Parathyroid adenoma (tissue), 2 donors: ENCODE results near the gene WDR45B.

Experiments
- H2AFZ ChIP-seq: fragments of 300-600 bp; sonication (generic); one replicate; pipeline ENCODE4 v1.7.0; 2017; ENCODE audit warnings: antibody characterized with exemption, mild to moderate bottlenecking
- H3K27ac ChIP-seq: fragments of 300-600 bp; sonication (generic); one replicate; pipeline ENCODE4 v1.7.0; 2017
- H3K27me3 ChIP-seq: fragments of 300-600 bp; sonication (generic); one replicate; pipeline ENCODE4 v1.7.0; 2017; ENCODE audit warnings: low read length; ENCODE audit not compliant: control insufficient read depth, insufficient read depth
- H3K36me3 ChIP-seq: fragments of 300-600 bp; sonication (generic); one replicate; pipeline ENCODE4 v1.7.0; 2017; ENCODE audit warnings: low read length; ENCODE audit not compliant: control insufficient read depth, insufficient read depth
- H3K4me1 ChIP-seq: fragments of 300-600 bp; sonication (generic); one replicate; pipeline ENCODE4 v1.7.0; 2017; ENCODE audit warnings: control low read depth
- H3K4me2 ChIP-seq: fragments of 300-600 bp; sonication (generic); one replicate; pipeline ENCODE4 v1.7.0; 2017; ENCODE audit warnings: low read length
- H3K4me3 ChIP-seq: fragments of 300-600 bp; sonication (generic); one replicate; pipeline ENCODE4 v1.7.0; 2017; ENCODE audit warnings: low read depth, low read length
- H3K79me2 ChIP-seq: fragments of 300-600 bp; sonication (generic); one replicate; pipeline ENCODE4 v1.7.0; 2017; ENCODE audit warnings: control low read depth
- H3K9ac ChIP-seq: fragments of 300-600 bp; sonication (generic); one replicate; pipeline ENCODE4 v1.7.0; 2017; ENCODE audit warnings: mild to moderate bottlenecking
- H3K9me3 ChIP-seq: fragments of 300-600 bp; sonication (generic); one replicate; pipeline ENCODE4 v1.7.0; 2017; ENCODE audit warnings: low read length; ENCODE audit not compliant: control insufficient read depth
- TF ChIP-seq, protein P1 (sequence below): fragments of 300-600 bp; sonication (generic); IDR thresholded peaks from one replicate; pipeline ENCODE4 v1.7.0; 2017; ENCODE audit warnings: antibody characterized with exemption, mild to moderate bottlenecking
- donor health status: primary hyperparathyroidism.

The WDR45B gene

DNA sequence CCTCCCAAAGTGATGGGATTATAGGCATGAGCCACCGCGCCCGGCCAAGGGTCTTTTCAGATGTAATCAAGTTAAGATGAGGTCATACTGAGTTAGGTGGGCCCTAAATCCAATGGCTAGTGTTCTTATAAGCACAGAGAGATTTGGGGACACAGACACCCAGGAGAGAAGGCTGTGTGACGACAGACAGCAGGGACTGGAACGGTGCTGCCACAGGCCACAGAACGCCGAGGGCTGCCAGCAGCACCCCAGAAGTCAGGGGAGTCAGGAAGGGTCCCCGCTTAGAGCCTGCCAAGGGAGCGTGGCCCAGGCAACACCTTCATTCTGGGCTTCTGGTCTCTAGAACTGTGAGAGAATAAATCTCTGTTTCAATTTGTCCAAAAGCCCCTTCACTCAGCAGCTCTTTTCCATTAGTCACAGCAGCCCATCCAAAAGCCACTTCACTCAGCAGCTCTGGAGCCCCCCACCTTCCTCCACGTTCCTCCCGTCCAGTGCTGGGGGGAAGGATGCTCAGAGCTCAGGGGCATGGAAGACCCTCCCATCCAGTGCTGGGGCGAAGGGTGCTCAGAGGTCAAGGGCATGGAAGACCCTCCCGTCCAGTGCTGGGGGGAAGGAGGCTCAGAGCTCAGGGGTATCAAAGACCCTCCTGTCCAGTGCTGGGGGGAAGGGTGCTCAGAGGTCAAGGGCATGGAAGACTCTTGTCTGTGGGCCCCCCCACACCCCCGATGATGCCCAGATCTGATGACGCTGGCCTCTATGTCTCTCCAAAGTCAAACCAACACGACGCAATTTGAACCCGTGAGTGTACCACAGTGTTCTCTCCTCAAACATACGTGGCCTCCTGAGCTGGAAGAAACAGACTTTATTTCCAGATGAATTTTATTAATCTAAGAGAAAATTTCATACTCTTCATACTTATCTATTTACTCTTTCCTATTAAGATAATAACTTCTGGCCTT is 38.4 kb upstream of the WDR45B start:
- Histone ChIP-seq H3K4me1 (no peaks in the 10 kb centered on the region), H3K9ac (no peak overlapping the region), H3K79me2 (peaks cover 7% of the 10 kb centered on the region), H3K9me3 (no peaks in the 10 kb centered on the region), H3K4me3 (no peak overlapping the region), H2AFZ (no peak overlapping the region), H3K27ac (no peak overlapping the region), H3K27me3 (no peaks in the 10 kb centered on the region), H3K4me2 (no peak overlapping the region), H3K36me3 (no peaks in the 10 kb centered on the region)
- TF ChIP-seq, protein P1, sequence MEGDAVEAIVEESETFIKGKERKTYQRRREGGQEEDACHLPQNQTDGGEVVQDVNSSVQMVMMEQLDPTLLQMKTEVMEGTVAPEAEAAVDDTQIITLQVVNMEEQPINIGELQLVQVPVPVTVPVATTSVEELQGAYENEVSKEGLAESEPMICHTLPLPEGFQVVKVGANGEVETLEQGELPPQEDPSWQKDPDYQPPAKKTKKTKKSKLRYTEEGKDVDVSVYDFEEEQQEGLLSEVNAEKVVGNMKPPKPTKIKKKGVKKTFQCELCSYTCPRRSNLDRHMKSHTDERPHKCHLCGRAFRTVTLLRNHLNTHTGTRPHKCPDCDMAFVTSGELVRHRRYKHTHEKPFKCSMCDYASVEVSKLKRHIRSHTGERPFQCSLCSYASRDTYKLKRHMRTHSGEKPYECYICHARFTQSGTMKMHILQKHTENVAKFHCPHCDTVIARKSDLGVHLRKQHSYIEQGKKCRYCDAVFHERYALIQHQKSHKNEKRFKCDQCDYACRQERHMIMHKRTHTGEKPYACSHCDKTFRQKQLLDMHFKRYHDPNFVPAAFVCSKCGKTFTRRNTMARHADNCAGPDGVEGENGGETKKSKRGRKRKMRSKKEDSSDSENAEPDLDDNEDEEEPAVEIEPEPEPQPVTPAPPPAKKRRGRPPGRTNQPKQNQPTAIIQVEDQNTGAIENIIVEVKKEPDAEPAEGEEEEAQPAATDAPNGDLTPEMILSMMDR, result no peak

DNA sequence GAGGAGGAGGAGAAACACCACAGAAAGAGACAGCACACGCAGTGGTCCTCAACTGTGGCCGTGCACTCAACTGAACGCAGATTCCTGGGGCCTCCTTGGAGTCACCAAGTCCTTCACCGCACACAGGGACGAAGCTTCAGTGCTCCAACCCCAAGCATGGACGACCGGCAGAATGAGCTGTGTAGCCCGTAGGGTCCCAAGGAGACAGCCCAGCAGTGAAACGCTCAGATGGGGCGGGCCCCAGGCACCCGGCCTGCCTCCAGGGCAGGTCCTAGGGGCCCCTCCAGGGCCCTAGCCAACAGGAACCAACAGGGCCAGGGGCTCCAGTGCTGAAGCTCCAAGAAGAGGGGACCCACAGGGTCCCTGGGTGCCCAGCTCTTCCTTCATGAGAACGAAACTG is 37.0 kb upstream of the WDR45B start:
- Histone ChIP-seq H3K4me2 (no peak overlapping the region), H3K79me2 (peaks cover 8% of the 10 kb centered on the region), H3K9me3 (no peaks in the 10 kb centered on the region), H3K27me3 (no peaks in the 10 kb centered on the region), H2AFZ (no peak overlapping the region), H3K4me3 (no peak overlapping the region), H3K4me1 (no peaks in the 10 kb centered on the region), H3K27ac (no peak overlapping the region), H3K36me3 (no peaks in the 10 kb centered on the region), H3K9ac (no peak overlapping the region)
- TF ChIP-seq, protein P1, result no peak

DNA sequence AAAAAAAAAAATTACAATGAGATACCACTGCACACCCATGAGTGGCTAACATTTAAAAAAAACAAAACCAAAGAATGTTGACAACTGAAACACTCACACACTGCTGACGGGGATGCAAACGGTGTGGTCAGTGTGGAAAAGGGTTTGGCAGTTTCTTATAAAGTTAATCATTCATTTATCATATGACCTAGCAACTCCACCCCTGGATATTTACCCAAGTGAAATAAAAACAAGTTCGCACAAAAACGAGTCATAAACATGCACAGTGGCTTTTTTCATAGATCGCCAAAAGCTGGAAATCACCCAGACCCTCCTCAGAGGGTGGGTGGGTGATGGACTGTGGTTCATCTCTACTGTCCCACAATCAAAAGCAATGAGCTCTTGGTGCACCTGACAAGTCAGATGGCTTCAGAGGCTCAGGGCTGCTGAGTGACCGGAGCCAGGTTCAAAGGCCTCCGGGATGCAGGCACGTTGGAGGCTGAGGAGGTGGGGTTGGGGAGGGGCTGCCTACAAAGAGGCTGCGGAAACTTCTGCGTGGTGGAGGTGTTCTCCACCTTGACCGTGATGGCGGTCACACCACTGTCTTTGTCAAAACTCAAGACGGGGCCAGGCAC is 36.1 kb upstream of the WDR45B start:
- Histone ChIP-seq H3K4me2 (no peak overlapping the region), H3K27me3 (no peaks in the 10 kb centered on the region), H3K4me3 (no peak overlapping the region), H3K36me3 (no peaks in the 10 kb centered on the region), H3K9ac (no peak overlapping the region), H3K9me3 (no peaks in the 10 kb centered on the region), H3K27ac (no peak overlapping the region), H2AFZ (no peak overlapping the region), H3K79me2 (peaks cover 15% of the 10 kb centered on the region), H3K4me1 (no peaks in the 10 kb centered on the region)
- TF ChIP-seq, protein P1, result no peak

DNA sequence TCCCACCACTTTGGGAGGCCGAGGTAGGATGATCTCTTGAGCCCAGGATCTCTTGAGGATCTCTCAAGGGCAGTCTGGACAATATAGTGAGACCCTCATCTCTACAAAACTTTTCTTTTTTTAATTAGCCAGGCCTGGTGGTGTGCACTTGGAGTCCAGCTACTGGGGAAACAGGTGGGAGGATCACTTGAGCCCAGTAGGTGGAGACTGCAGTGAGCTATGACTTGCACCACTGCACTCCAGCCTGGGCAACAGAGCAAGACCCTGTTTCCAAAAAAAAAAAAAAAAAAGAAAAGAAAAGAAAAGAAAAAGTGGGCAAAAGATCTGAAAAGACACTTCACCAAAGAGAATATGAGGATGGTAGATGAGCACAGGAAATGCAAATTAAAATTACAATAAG is 35.3 kb upstream of the WDR45B start:
- no peak overlapping the region for H3K4me2 ChIP-seq
- H3K9ac ChIP-seq, result no peak overlapping the region
- no peaks in the 10 kb centered on the region for H3K9me3 ChIP-seq
- no peak overlapping the region for H3K27ac ChIP-seq
- H2AFZ ChIP-seq, result no peak overlapping the region
- peaks cover 12% of the 10 kb centered on the region for H3K79me2 ChIP-seq
- H3K4me3 ChIP-seq, result no peak overlapping the region
- no peaks in the 10 kb centered on the region for H3K27me3 ChIP-seq
- H3K4me1 ChIP-seq, result no peaks in the 10 kb centered on the region
- TF ChIP-seq, protein P1, result no peak
- no peaks in the 10 kb centered on the region for H3K36me3 ChIP-seq
